Neural progenitor cell (in vitro differentiated cells): ENCODE data around the gene TM9SF4. TPM values are rescaled to one million over a fixed set of nuclear protein-coding genes. Genes with fewer than 3 reads are reported as not detected.

Experiments used
- DNase-seq: peaks from one replicate; pipeline ENCODE4 v3.0.0-alpha.2; 2016; ENCODE audit warnings: low spot score
- H2AFZ ChIP-seq: fragments of 200-600 bp; sonication (generic); replicated peaks from 2 replicates; pipeline ENCODE4 v1.6.1; 2016; ENCODE audit warnings: antibody characterized with exemption
- H3F3A ChIP-seq: fragments of 200-600 bp; sonication (generic); 2 replicates; pipeline ENCODE4 v1.6.1; 2016; ENCODE audit warnings: antibody characterized with exemption, low read depth
- H3K27ac ChIP-seq: fragments of 200-600 bp; sonication (generic); 2 replicates; pipeline ENCODE4 v1.5.1; 2016; ENCODE audit warnings: mild to moderate bottlenecking
- H3K27me3 ChIP-seq: fragments of 200-600 bp; sonication (generic); 2 replicates; pipeline ENCODE4 v1.6.1; 2016; ENCODE audit warnings: mild to moderate bottlenecking, moderate library complexity
- H3K36me3 ChIP-seq: fragments of 200-600 bp; sonication (generic); 2 replicates; pipeline ENCODE4 v1.5.1; 2016
- H3K4me1 ChIP-seq: fragments of 200-600 bp; sonication (generic); 2 replicates; pipeline ENCODE4 v1.6.1; 2016; ENCODE audit warnings: mixed run types
- H3K4me2 ChIP-seq: fragments of 200-600 bp; sonication (generic); 2 replicates; pipeline ENCODE4 v1.6.1; 2016
- H3K4me3 ChIP-seq: fragments of 200-600 bp; sonication (generic); 2 replicates; pipeline ENCODE4 v1.5.1; 2016
- H3K79me2 ChIP-seq: fragments of 200-600 bp; sonication (generic); 2 replicates; pipeline ENCODE4 v1.6.1; 2016; ENCODE audit warnings: low read depth
- H3K9ac ChIP-seq: fragments of 200-600 bp; sonication (generic); 2 replicates; pipeline ENCODE4 v1.6.1; 2016
- H3K9me3 ChIP-seq: fragments of 200-600 bp; sonication (generic); 2 replicates; pipeline ENCODE4 v1.5.1; 2016; ENCODE audit warnings: low read depth
- H4K20me1 ChIP-seq: fragments of 200-600 bp; sonication (generic); 2 replicates; pipeline ENCODE4 v1.6.1; 2016; ENCODE audit warnings: low read depth
- H3K27ac Mint-ChIP-seq: 3 replicates; pipeline ENCODE4 v1.8.0; 2021; ENCODE audit warnings: mixed read lengths
- H3K27me3 Mint-ChIP-seq: 2 replicates; pipeline ENCODE4 v1.8.0; 2022; ENCODE audit warnings: low read depth, mild to moderate bottlenecking, inconsistent platforms, moderate library complexity, mixed read lengths; ENCODE audit not compliant: insufficient read depth
- H3K36me3 Mint-ChIP-seq: 3 replicates; pipeline ENCODE4 v1.8.0; 2021; ENCODE audit warnings: mixed read lengths
- H3K4me1 Mint-ChIP-seq: 3 replicates; pipeline ENCODE4 v1.8.0; 2021; ENCODE audit warnings: mixed read lengths
- H3K4me3 Mint-ChIP-seq: 3 replicates; pipeline ENCODE4 v1.8.0; 2021; ENCODE audit warnings: mild to moderate bottlenecking, moderate library complexity, mixed read lengths
- H3K9me3 Mint-ChIP-seq: 3 replicates; pipeline ENCODE4 v1.8.0; 2020; ENCODE audit warnings: mixed read lengths
- CTCF ChIP-seq: fragments of 200-600 bp; sonication (generic); IDR thresholded peaks from 2 replicates; pipeline ENCODE4 v1.5.1; 2017; ENCODE audit warnings: antibody characterized with exemption, mild to moderate bottlenecking
- EZH2 ChIP-seq: fragments of 200-600 bp; sonication (generic); IDR thresholded peaks from 2 replicates; pipeline ENCODE4 v1.6.1; 2017; ENCODE audit warnings: antibody characterized with exemption, mild to moderate bottlenecking, moderate library complexity
- EZH2phosphoT487 ChIP-seq: fragments of 200-600 bp; sonication (generic); IDR thresholded peaks from 2 replicates; pipeline ENCODE4 v1.6.1; 2017; ENCODE audit warnings: antibody characterized with exemption
- total RNA-seq: library from RNA; depleted of rRNA; stranded (reverse); fragments of >200 nt; gene quantifications from 2 replicates; pipeline ENCODE4 v1.2.3, GENCODE V29; 2015; ENCODE audit warnings: low replicate concordance

TM9SF4 gene
- total RNA-seq: 27.9 and 41.7 TPM in 2 replicates

GRCh38 chr20:32109392-32110172, at the start of gene TM9SF4:
Gene TM9SF4 (plus strand): TSS chr20:32109714. CDS start chr20:32109741, 27 bp downstream.
- H3K4me1 Mint-ChIP-seq: peaks cover 19% of the 10 kb centered on the region
- Histone ChIP-seq H3K4me1 (peaks cover 7% of the 10 kb centered on the region), H3K9me3 (no peaks in the 10 kb centered on the region), H4K20me1 (peaks cover 8% of the 10 kb centered on the region), H2AFZ (peak within 1 kb of the TSS; percentile 100), H3K4me2 (peak within 1 kb of the TSS; percentile 84), H3F3A (no peaks in the 10 kb centered on the region), H3K79me2 (peaks cover 49% of the 10 kb centered on the region), H3K36me3 (no peaks in the 10 kb centered on the region), H3K9ac (peak within 1 kb of the TSS; percentile 94), H3K27me3 (peaks cover 19% of the 10 kb centered on the region), H3K27ac (peak within 1 kb of the TSS; percentile 97), H3K4me3 (peak within 1 kb of the TSS; percentile 75)
- no peaks in the 10 kb centered on the region for H3K27me3 Mint-ChIP-seq
- DNase-seq: peak; percentile 97
- TF ChIP-seq CTCF (no peak), EZH2 (peak; percentile 19)
- peak within 1 kb of the TSS; percentile 100 for H3K27ac Mint-ChIP-seq
- H3K9me3 Mint-ChIP-seq: no peaks in the 10 kb centered on the region
- H3K4me3 Mint-ChIP-seq: peak within 1 kb of the TSS; percentile 97
- H3K36me3 Mint-ChIP-seq: peaks cover 4% of the 10 kb centered on the region

DNA sequence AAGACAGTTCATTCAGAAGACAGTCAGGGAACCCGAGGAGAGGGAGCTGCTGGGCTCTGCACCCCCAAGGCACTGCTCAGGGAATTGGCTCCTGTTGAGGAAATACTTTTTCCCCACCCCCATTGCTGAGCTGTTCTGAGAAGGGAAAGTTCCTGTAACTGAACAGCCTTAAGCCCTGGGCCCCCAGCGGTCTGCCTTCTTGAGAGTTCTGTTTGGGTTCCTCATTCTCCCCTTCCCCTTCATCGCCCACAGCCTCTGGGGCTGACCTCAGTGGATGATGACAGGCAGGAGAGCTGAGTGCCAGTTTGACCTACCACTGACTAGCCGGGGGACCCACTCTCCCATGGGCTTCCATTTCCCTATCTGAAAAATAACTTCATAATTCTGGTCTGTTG, 46.7 kb upstream of the TM9SF4 start:
- Histone ChIP-seq H3K4me3 (no peak overlapping the region), H3K27me3 (peaks cover 30% of the 10 kb centered on the region), H3F3A (no peaks in the 10 kb centered on the region), H4K20me1 (no peaks in the 10 kb centered on the region), H2AFZ (no peak overlapping the region), H3K27ac (no peak overlapping the region), H3K4me1 (peaks cover 3% of the 10 kb centered on the region), H3K9me3 (no peaks in the 10 kb centered on the region), H3K9ac (no peak overlapping the region), H3K4me2 (no peak overlapping the region), H3K79me2 (no peaks in the 10 kb centered on the region), H3K36me3 (no peaks in the 10 kb centered on the region)
- TF ChIP-seq EZH2phosphoT487: no peak
- TF ChIP-seq EZH2: no peak
- no peak for TF ChIP-seq CTCF
- no peak for DNase-seq
- H3K36me3 Mint-ChIP-seq: no peaks in the 10 kb centered on the region
- no peaks in the 10 kb centered on the region for H3K9me3 Mint-ChIP-seq
- no peak overlapping the region for H3K27ac Mint-ChIP-seq
- no peak overlapping the region for H3K4me3 Mint-ChIP-seq
- peaks cover 2% of the 10 kb centered on the region for H3K4me1 Mint-ChIP-seq
- H3K27me3 Mint-ChIP-seq: peaks cover 12% of the 10 kb centered on the region

GRCh38 chr20:32063695-32064094, 45.8 kb upstream of the TM9SF4 start:
- no peak for DNase-seq
- Mint-ChIP-seq H3K4me3 (no peak overlapping the region), H3K9me3 (no peaks in the 10 kb centered on the region), H3K27ac (no peak overlapping the region), H3K36me3 (no peaks in the 10 kb centered on the region), H3K27me3 (peaks cover 12% of the 10 kb centered on the region), H3K4me1 (peaks cover 2% of the 10 kb centered on the region)
- H3K9ac ChIP-seq: no peak overlapping the region
- no peak overlapping the region for H3K4me3 ChIP-seq
- no peaks in the 10 kb centered on the region for H3K79me2 ChIP-seq
- no peak overlapping the region for H3K4me2 ChIP-seq
- no peaks in the 10 kb centered on the region for H3K9me3 ChIP-seq
- no peaks in the 10 kb centered on the region for H3K36me3 ChIP-seq
- peaks cover 3% of the 10 kb centered on the region for H3K4me1 ChIP-seq
- H3K27ac ChIP-seq: no peak overlapping the region
- H3F3A ChIP-seq: no peaks in the 10 kb centered on the region
- TF ChIP-seq CTCF (no peak), EZH2phosphoT487 (no peak), EZH2 (no peak)
- H4K20me1 ChIP-seq: no peaks in the 10 kb centered on the region
- H2AFZ ChIP-seq: no peak overlapping the region
- H3K27me3 ChIP-seq: peaks cover 24% of the 10 kb centered on the region
